GM12874 (cell line): ENCODE measurements around the gene FAT4.

Source experiments
- CTCF ChIP-seq: IDR thresholded peaks from 2 replicates; pipeline ENCODE4 v1.5.1; 2011; ENCODE audit warnings: low read depth, mild to moderate bottlenecking, control low read depth, low read length, moderate library complexity; ENCODE audit not compliant: insufficient read depth

The FAT4 gene

GRCh38 chr4:125311503-125311902, 3.3 kb upstream of the FAT4 start:
- no peak for TF ChIP-seq CTCF

GRCh38 chr4:125313497-125313896, 1.3 kb upstream of the FAT4 start:
- TF ChIP-seq CTCF: peak; percentile 54; the same call in 1 of the 2 replicates

GRCh38 chr4:125313989-125314667, 627 bp upstream of the FAT4 start:
- no peak for TF ChIP-seq CTCF

GRCh38 chr4:125315576-125316400, 1.0 kb downstream of the FAT4 start:
- TF ChIP-seq CTCF: no peak

- TF ChIP-seq CTCF: no peak
Measured at GRCh38 chr4:125316401-125316790, 1.6 kb downstream of the FAT4 start.

GRCh38 chr4:125316791-125317524, 2.2 kb downstream of the FAT4 start:
- TF ChIP-seq CTCF: no peak

- TF ChIP-seq CTCF: peak; percentile 42
Measured at GRCh38 chr4:125317525-125317877, 2.7 kb downstream of the FAT4 start.
